Upper lobe of left lung (tissue), 4 donors: ENCODE results near the gene CBX3.
"Not testable (repeated sequence)": the region's sequence is repeated elsewhere in the genome, so short reads cannot be mapped to it uniquely, and the experiment has no call there.

Experiments
- POLR2A ChIP-seq, 4 donors: fragments of 450-650 bp; IDR thresholded peaks; one replicate each; pipeline ENCODE4 v1.5.1; 2016 to 2017; ENCODE audit warnings: antibody characterized with exemption in 4 of 4, mild to moderate bottlenecking in 2 of 4
- POLR2AphosphoS5 ChIP-seq, 2 donors: sonication (generic); formaldehyde crosslinking; IDR thresholded peaks; one replicate each; pipeline ENCODE4 v1.5.1; 2017; ENCODE audit warnings: antibody characterized with exemption in 2 of 2
- TF ChIP-seq, protein P1 (sequence below), 6 experiments: fragments of 450-650 bp in 4 of 6; fragments of 200-600 bp in 2 of 6; sonication (generic) in 2 of 6; IDR thresholded peaks; one replicate each; pipeline ENCODE4 v1.5.1; 2016 to 2019; ENCODE audit warnings: antibody characterized with exemption in 6 of 6

GRCh38 chr7:26184281-26185101 lies 17.1 kb upstream of the CBX3 start:
- TF ChIP-seq, protein P1, sequence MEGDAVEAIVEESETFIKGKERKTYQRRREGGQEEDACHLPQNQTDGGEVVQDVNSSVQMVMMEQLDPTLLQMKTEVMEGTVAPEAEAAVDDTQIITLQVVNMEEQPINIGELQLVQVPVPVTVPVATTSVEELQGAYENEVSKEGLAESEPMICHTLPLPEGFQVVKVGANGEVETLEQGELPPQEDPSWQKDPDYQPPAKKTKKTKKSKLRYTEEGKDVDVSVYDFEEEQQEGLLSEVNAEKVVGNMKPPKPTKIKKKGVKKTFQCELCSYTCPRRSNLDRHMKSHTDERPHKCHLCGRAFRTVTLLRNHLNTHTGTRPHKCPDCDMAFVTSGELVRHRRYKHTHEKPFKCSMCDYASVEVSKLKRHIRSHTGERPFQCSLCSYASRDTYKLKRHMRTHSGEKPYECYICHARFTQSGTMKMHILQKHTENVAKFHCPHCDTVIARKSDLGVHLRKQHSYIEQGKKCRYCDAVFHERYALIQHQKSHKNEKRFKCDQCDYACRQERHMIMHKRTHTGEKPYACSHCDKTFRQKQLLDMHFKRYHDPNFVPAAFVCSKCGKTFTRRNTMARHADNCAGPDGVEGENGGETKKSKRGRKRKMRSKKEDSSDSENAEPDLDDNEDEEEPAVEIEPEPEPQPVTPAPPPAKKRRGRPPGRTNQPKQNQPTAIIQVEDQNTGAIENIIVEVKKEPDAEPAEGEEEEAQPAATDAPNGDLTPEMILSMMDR (IDR thresholded peaks at IDR 0.05): not testable (repeated sequence)
- not testable (repeated sequence) for TF ChIP-seq POLR2A, POLR2AphosphoS5 (IDR thresholded peaks at IDR 0.05)
